Testis (tissue), 2 donors: Measurements from ENCODE around the gene PCNT.

Source experiments
- CTCF ChIP-seq, 3 experiments: fragments of 450-650 bp in 2 of 3; fragments of 200-600 bp in 1 of 3; sonication (generic) in 1 of 3; IDR thresholded peaks; one replicate each; pipeline ENCODE4 v1.5.1; 2016 to 2019; ENCODE audit warnings: antibody characterized with exemption in 3 of 3, mild to moderate bottlenecking in 2 of 3, moderate library complexity in 1 of 3
- POLR2A ChIP-seq: fragments of 450-650 bp; IDR thresholded peaks from one replicate; pipeline ENCODE4 v1.6.1; 2017; ENCODE audit warnings: antibody characterized with exemption, mild to moderate bottlenecking, moderate library complexity

- TF ChIP-seq CTCF (IDR thresholded peaks at IDR 0.05) (no peak), POLR2A (no peak)
Measured at GRCh38 chr21:46356005-46356338, 32.0 kb downstream of the PCNT start.
